K562 (cell line): ENCODE measurements around the gene DST. TPM values are rescaled to one million over a fixed set of nuclear protein-coding genes. Genes with fewer than 3 reads are reported as not detected.

Source experiments
- ARID1B ChIP-seq: fragments of 450-650 bp; IDR thresholded peaks from 2 replicates; pipeline ENCODE4 v1.6.1; 2016; ENCODE audit warnings: antibody characterized with exemption, mild to moderate bottlenecking, inconsistent platforms
- CBX1 ChIP-seq: sonication (generic); IDR thresholded peaks from 2 replicates; pipeline ENCODE4 v1.6.1; 2016; ENCODE audit warnings: antibody characterized with exemption, low read depth, mild to moderate bottlenecking
- GTF2E2 ChIP-seq: fragments of 200-800 bp; sonication (Bioruptor generic); IDR thresholded peaks from 2 replicates; pipeline ENCODE4 v1.6.1; 2016; ENCODE audit warnings: missing genetic modification characterization, missing compliant biosample characterization
- LEF1 ChIP-seq: fragments of 450-650 bp; IDR thresholded peaks from 2 replicates; pipeline ENCODE4 v1.6.1; 2016; ENCODE audit warnings: mild to moderate bottlenecking
- SMAD4 ChIP-seq: fragments of 250-450 bp; sonication (Bioruptor Pico); conservative IDR thresholded peaks from 2 replicates; pipeline ENCODE4 v1.8.0; 2021; ENCODE audit warnings: inconsistent platforms, mild to moderate bottlenecking, moderate library complexity
- polyA plus RNA-seq, 8 experiments: library from polyadenylated mRNA; depleted of rRNA in 4 of 8; stranded (reverse) in 5 of 8; unstranded in 3 of 8; fragments of >200 nt; fragmentation: Nextera tagmentation in 2 of 8; fragmentation: Illumina TruSeq in 1 of 8; extraction: Ambion mirVana in 2 of 8; extraction: Trizol in 1 of 8; gene quantifications; 2 replicates each; pipeline versions ENCODE4 v1.2.1 to v1.2.3, GENCODE V29; 2011 to 2014; ENCODE audit warnings: inconsistent platforms in 1 of 8, missing spikeins in 1 of 8
- total RNA-seq, 7 experiments: library from RNA; depleted of rRNA in 6 of 7; stranded (reverse); fragments of >200 nt in 6 of 7; fragmentation: Illumina TruSeq in 2 of 7; extraction: Trizol in 2 of 7; gene quantifications; 2 replicates each; pipeline versions ENCODE4 v1.2.1 to v1.2.3, GENCODE V29; 2011 to 2021; ENCODE audit warnings: low replicate concordance in 1 of 7
- TF ChIP-seq, protein P1 (sequence below): fragments of 450-650 bp; IDR thresholded peaks from 2 replicates; pipeline ENCODE4 v1.6.1; 2016; ENCODE audit warnings: antibody characterized with exemption
- TF ChIP-seq, protein P2 (sequence below): fragments of 250-450 bp; sonication (Bioruptor Pico); IDR thresholded peaks from 2 replicates; pipeline ENCODE4 v1.4.0; 2020; ENCODE audit warnings: mild to moderate bottlenecking, moderate library complexity

The DST gene
- total and polyA plus RNA-seq, 9 of the 15 experiments (the other 6 are each of a cell fraction or from before 2014, with no cell fraction given): 5.2 to 21.9 (median 13.3) TPM

DNA sequence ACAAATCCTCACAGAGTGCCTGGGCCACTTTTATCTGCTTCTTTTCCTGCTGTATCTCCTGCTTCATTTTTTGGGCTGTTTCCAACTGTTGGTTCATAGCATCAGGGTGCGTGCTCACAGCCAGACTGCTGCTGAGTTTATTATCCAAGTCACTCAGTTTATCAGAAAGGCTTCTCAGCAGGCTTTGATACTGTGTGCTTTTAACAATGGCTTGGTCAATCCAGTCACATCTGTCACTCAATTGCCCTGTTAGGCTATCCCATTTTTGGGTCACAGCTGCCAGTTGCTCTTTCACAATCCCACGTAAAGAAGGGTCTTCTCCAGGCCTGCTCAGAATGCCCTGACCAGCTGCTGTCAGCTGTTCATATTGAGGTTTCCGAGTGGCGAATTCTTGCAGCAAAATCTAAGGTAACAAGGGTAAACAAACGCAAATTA is 87.2 kb downstream of the DST start (continued):
- TF ChIP-seq, protein P1, sequence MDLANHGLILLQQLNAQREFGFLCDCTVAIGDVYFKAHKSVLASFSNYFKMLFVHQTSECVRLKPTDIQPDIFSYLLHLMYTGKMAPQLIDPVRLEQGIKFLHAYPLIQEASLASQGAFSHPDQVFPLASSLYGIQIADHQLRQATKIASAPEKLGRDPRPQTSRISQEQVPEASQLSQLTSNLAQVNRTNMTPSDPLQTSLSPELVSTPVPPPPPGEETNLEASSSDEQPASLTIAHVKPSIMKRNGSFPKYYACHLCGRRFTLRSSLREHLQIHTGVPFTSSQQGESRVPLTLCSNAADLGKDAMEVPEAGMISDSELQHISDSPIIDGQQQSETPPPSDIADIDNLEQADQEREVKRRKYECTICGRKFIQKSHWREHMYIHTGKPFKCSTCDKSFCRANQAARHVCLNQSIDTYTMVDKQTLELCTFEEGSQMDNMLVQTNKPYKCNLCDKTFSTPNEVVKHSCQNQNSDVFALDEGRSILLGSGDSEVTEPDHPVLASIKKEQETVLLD: no peak
- TF ChIP-seq GTF2E2 (no peak), CBX1 (no peak), LEF1 (no peak), ARID1B (no peak), SMAD4 (no peak)
- TF ChIP-seq, protein P2, sequence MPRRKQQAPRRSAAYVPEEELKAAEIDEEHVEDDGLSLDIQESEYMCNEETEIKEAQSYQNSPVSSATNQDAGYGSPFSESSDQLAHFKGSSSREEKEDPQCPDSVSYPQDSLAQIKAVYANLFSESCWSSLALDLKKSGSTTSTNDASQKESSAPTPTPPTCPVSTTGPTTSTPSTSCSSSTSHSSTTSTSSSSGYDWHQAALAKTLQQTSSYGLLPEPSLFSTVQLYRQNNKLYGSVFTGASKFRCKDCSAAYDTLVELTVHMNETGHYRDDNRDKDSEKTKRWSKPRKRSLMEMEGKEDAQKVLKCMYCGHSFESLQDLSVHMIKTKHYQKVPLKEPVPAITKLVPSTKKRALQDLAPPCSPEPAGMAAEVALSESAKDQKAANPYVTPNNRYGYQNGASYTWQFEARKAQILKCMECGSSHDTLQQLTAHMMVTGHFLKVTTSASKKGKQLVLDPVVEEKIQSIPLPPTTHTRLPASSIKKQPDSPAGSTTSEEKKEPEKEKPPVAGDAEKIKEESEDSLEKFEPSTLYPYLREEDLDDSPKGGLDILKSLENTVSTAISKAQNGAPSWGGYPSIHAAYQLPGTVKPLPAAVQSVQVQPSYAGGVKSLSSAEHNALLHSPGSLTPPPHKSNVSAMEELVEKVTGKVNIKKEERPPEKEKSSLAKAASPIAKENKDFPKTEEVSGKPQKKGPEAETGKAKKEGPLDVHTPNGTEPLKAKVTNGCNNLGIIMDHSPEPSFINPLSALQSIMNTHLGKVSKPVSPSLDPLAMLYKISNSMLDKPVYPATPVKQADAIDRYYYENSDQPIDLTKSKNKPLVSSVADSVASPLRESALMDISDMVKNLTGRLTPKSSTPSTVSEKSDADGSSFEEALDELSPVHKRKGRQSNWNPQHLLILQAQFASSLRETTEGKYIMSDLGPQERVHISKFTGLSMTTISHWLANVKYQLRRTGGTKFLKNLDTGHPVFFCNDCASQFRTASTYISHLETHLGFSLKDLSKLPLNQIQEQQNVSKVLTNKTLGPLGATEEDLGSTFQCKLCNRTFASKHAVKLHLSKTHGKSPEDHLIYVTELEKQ (CRISPR knock-in tag): no peak
